Inferior parietal cortex (tissue), 1 donor: ENCODE measurements around the gene RTN1.

Experiments
- DNase-seq: peaks from one replicate; pipeline ENCODE4 v3.0.0-alpha.2; 2016; ENCODE audit errors: extremely low spot score

The RTN1 gene

GRCh38 chr14:59803052-59803540 is 67.5 kb downstream of the RTN1 start:
- DNase-seq, result no peak

GRCh38 chr14:59788176-59788575 is 82.4 kb downstream of the RTN1 start:
- no peak for DNase-seq

GRCh38 chr14:59787045-59787674 is 83.4 kb downstream of the RTN1 start:
- DNase-seq, result no peak

GRCh38 chr14:59785629-59786028 is 84.9 kb downstream of the RTN1 start:
- no peak for DNase-seq

- no peak for DNase-seq
Observed at GRCh38 chr14:59782760-59783159, 87.8 kb downstream of the RTN1 start.

GRCh38 chr14:59777006-59777579 is 93.5 kb downstream of the RTN1 start:
- no peak for DNase-seq

GRCh38 chr14:59776468-59776867 is 94.1 kb downstream of the RTN1 start:
- DNase-seq, result no peak

GRCh38 chr14:59772233-59772632 is 98.3 kb downstream of the RTN1 start:
- DNase-seq, result no peak

- DNase-seq, result no peak
Observed at GRCh38 chr14:59771577-59771976, 99.0 kb downstream of the RTN1 start.

- no peak for DNase-seq
Observed at GRCh38 chr14:59769586-59769985, 101.0 kb downstream of the RTN1 start.

GRCh38 chr14:59768855-59769375 is 101.7 kb downstream of the RTN1 start:
- DNase-seq, result no peak

- no peak for DNase-seq
Observed at GRCh38 chr14:59761851-59762250, 108.7 kb downstream of the RTN1 start.

- DNase-seq, result no peak
Observed at GRCh38 chr14:59755409-59756135, 115.0 kb downstream of the RTN1 start.

GRCh38 chr14:59754256-59754655 is 116.3 kb downstream of the RTN1 start:
- no peak for DNase-seq

- no peak for DNase-seq
Observed at GRCh38 chr14:59753512-59753911, 117.1 kb downstream of the RTN1 start.

GRCh38 chr14:59751578-59751977 is 119.0 kb downstream of the RTN1 start:
- DNase-seq, result no peak

GRCh38 chr14:59739794-59740193 is 130.8 kb downstream of the RTN1 start:
- no peak for DNase-seq

- DNase-seq, result no peak
Observed at GRCh38 chr14:59728304-59728703, 142.3 kb downstream of the RTN1 start.

GRCh38 chr14:59727073-59727661 is 143.4 kb downstream of the RTN1 start:
- DNase-seq, result no peak

GRCh38 chr14:59711080-59711479 is 159.5 kb downstream of the RTN1 start:
- DNase-seq, result no peak

GRCh38 chr14:59707778-59708561 is 162.6 kb downstream of the RTN1 start:
- DNase-seq, result peak; percentile 57

- DNase-seq, result no peak
Observed at GRCh38 chr14:59705866-59706265, 164.7 kb downstream of the RTN1 start.
